Thyroid gland (tissue), 4 donors: Measurements from ENCODE around the gene NDUFV3. TPM values are rescaled to one million over a fixed set of nuclear protein-coding genes. Genes with fewer than 3 reads are reported as not detected.
"Not testable (repeated sequence)": the region's sequence is repeated elsewhere in the genome, so short reads cannot be mapped to it uniquely, and the experiment has no call there.

Source experiments
- DNase-seq, 2 donors: peaks; one replicate each; pipeline ENCODE4 v3.0.0-alpha.2; 2019
- H3K27ac ChIP-seq, 3 donors: fragments of 200-600 bp; sonication (generic); 1 replicate in 2 of 3; 2 replicates in 1 of 3; pipeline ENCODE4 v1.5.1; 2016 to 2019; ENCODE audit warnings: mild to moderate bottlenecking in 1 of 3, moderate library complexity in 1 of 3
- H3K27me3 ChIP-seq: fragments of 200-600 bp; sonication (generic); one replicate; pipeline ENCODE4 v1.5.1; 2019
- H3K36me3 ChIP-seq, 2 donors: fragments of 200-600 bp; sonication (generic); one replicate each; pipeline ENCODE4 v1.5.1; 2016 to 2019
- H3K4me1 ChIP-seq, 2 donors: fragments of 200-600 bp; sonication (generic); one replicate each; pipeline ENCODE4 v1.5.1; 2017 to 2019
- H3K4me3 ChIP-seq, 3 donors: fragments of 200-600 bp; sonication (generic); replicated peaks in 1 of 3; 1 replicate in 2 of 3; 2 replicates in 1 of 3; pipeline ENCODE4 v1.5.1; 2016; ENCODE audit warnings: mild to moderate bottlenecking in 1 of 3
- H3K9me3 ChIP-seq: fragments of 200-600 bp; sonication (generic); one replicate; pipeline ENCODE4 v1.5.1; 2017
- CTCF ChIP-seq, 6 experiments: fragments of 200-600 bp in 3 of 6; fragments of 450-650 bp in 3 of 6; sonication (generic) in 3 of 6; IDR thresholded peaks; one replicate each; pipeline ENCODE4 v1.5.1; 2016 to 2019; ENCODE audit warnings: antibody characterized with exemption in 6 of 6, mild to moderate bottlenecking in 2 of 6, inconsistent platforms in 1 of 6, moderate library complexity in 1 of 6
- POLR2A ChIP-seq, 2 donors: fragments of 450-650 bp; IDR thresholded peaks; one replicate each; pipeline ENCODE4 v1.6.1; 2017; ENCODE audit warnings: antibody characterized with exemption in 2 of 2, mild to moderate bottlenecking in 2 of 2, moderate library complexity in 1 of 2
- WGBS, 2 donors: methylation state at CpG; one replicate each; pipeline ENCODE4 v1.1.5; 2017; 5-methylcytosine and 5-hydroxymethylcytosine counted together
- intact Hi-C: fragments of 100-400 bp; cut with DNase I; formaldehyde crosslinking; loops from one replicate; pipeline ENCODE4 v1.15.1; 2023
- total RNA-seq, 4 donors: library from RNA; depleted of rRNA; stranded (reverse); fragments of >200 nt; gene quantifications; one replicate each; pipeline ENCODE4 v1.2.3, GENCODE V29; 2016

Gene NDUFV3
- total RNA-seq, 4 donors from 2014 or later = 51.9 to 61.8 (median 55.2) TPM

DNA sequence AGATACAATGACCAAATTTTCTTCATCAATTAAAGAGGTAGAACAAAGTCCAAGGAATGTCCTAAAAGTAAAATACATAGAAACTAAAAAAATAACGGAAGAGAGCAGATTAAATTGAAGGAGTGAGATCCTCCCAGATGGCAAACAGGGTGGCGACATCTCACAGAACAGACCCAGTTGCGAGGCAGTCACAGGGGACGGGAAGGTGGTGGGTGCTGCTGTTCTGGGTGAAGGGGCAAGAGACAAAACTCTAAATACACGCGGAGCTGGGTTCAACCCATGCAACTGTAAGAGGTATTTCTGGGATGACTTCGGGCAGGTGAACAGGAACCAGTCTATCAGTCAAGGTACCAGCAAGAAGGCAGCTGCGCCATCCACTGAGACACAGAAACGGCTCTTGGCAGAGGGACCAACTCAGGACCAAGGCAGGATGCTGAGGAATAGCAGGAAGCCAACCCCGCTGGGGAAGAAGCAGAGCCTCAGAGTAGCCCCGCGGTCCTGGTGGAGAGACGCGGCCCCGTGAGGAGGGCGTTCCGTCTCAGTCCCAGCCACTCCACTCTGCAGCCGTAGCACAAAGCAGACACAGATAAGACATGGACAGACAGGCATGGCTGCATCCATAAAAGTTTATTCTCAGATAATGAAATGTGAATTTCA is 45.9 kb upstream of the NDUFV3 start:
- Histone ChIP-seq H3K4me1 (peaks cover 14 to 15% of the 10 kb centered on the region in 2 donors), H3K9me3 (no peaks in the 10 kb centered on the region), H3K27me3 (no peaks in the 10 kb centered on the region), H3K4me3 (no peak overlapping the region), H3K27ac (no peak overlapping the region), H3K36me3 (peaks cover 21 to 30% of the 10 kb centered on the region in 2 donors)
- intact Hi-C loops = loop anchor here (10.0 kb wide), 1 partner anchor 58 kb away; no protein-coding TSS in a partner anchor
- WGBS, 2 donors = 85 to 86% methylated on average over 18 of the region's 18 CpGs
- no peak for DNase-seq
- TF ChIP-seq POLR2A (IDR thresholded peaks at IDR 0.05) (no peak), CTCF (IDR thresholded peaks at IDR 0.05) (no peak)

DNA sequence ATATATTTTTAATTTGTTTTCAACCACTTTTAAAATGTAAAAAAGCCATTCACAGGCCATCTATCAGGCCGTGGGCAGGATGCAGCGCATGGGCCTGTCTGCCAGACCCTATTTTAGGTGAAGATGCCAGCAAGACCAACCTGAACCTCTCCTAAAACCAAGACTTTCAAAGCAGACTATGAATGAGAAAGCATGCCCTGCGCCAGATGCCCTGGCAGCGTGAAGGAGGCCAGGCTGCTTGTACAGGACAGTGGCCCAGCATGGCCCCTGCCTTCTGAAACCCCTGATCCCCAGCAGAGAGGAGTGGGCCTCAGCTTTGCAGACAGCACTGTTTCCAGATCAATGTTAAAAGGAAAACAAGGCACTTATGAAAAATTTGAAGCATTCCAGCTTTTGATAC is 45.4 kb upstream of the NDUFV3 start:
- TF ChIP-seq CTCF (IDR thresholded peaks at IDR 0.05) (no peak), POLR2A (IDR thresholded peaks at IDR 0.05) (no peak)
- Histone ChIP-seq H3K4me1 (peaks cover 14 to 15% of the 10 kb centered on the region in 2 donors), H3K36me3 (peaks cover 24 to 33% of the 10 kb centered on the region in 2 donors), H3K9me3 (no peaks in the 10 kb centered on the region), H3K27ac (no peak overlapping the region), H3K4me3 (no peak overlapping the region), H3K27me3 (no peaks in the 10 kb centered on the region)
- 90 to 96% methylated on average over 4 of the region's 4 CpGs for WGBS, 2 donors
- no peak for DNase-seq
- intact Hi-C loops = loop anchor here (10.0 kb wide), 1 partner anchor 57 kb away; no protein-coding TSS in a partner anchor

- intact Hi-C loops = loop anchor here (10.0 kb wide), 1 partner anchor 56 kb away; no protein-coding TSS in a partner anchor
- not testable (repeated sequence) for H3K27me3 ChIP-seq, H3K9me3 ChIP-seq, DNase-seq, H3K27ac ChIP-seq, H3K4me3 ChIP-seq
- Histone ChIP-seq H3K36me3 (peaks cover 26 to 39% of the 10 kb centered on the region in 2 donors), H3K4me1 (peaks cover 14 to 15% of the 10 kb centered on the region in 2 donors)
- 93 to 94% methylated on average over 52 to 67 of the region's 95 CpGs for WGBS, 2 donors
Measured at GRCh38 chr21:42848144-42848931, 44.8 kb upstream of the NDUFV3 start.

- Histone ChIP-seq H3K27ac (no peak overlapping the region), H3K4me1 (peaks cover 14% of the 10 kb centered on the region in 2 donors), H3K4me3 (no peak overlapping the region), H3K36me3 (peaks cover 34 to 42% of the 10 kb centered on the region in 2 donors), H3K9me3 (no peaks in the 10 kb centered on the region), H3K27me3 (no peaks in the 10 kb centered on the region)
- DNase-seq = no peak
- intact Hi-C loops = loop anchor here (10.0 kb wide), 1 partner anchor 56 kb away; no protein-coding TSS in a partner anchor
- WGBS, 2 donors = 91 to 92% methylated on average over 54 of the region's 54 CpGs
- TF ChIP-seq CTCF (IDR thresholded peaks at IDR 0.05) (no peak), POLR2A (IDR thresholded peaks at IDR 0.05) (no peak)
Measured at GRCh38 chr21:42848932-42849758, 44.0 kb upstream of the NDUFV3 start.

DNA sequence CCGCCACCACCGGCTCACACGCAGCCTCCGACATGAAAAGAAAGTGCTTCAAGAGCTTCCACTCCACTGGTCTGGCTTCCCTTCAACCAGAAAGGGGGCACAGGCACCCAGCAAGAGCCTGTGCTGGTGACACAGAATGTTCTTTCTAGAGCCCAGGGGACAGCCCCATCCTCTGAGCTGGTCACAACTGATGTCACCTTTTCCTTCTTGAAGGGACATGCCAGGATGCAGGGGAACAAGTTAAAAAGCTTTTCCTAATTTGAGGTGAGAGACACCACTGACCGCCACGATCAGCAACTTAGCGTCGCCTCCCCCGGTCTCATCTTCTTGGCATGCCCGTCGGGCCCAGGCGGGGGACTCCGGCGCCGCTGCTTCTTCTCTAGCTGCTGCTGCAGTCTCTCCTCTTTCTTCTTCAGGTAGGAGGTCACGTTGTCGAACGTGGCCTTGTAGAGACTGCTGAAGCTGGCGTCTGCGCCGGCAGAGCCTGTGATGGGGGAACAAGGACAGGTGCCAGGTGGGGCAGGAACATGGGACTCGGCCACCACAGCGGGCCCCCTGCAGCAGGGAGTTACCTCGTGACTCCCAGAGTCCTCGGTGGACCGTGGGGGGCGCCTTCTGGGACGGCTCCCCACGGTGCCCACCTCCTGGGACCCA is 43.2 kb upstream of the NDUFV3 start:
- TF ChIP-seq CTCF (IDR thresholded peaks at IDR 0.05) (no peak), POLR2A (IDR thresholded peaks at IDR 0.05) (no peak)
- Histone ChIP-seq H3K9me3 (no peaks in the 10 kb centered on the region), H3K27me3 (no peaks in the 10 kb centered on the region), H3K4me1 (peaks cover 8 to 10% of the 10 kb centered on the region in 2 donors), H3K36me3 (peaks cover 37 to 49% of the 10 kb centered on the region in 2 donors), H3K4me3 (no peak overlapping the region), H3K27ac (no peak overlapping the region)
- 91 to 96% methylated on average over 21 to 26 of the region's 29 CpGs for WGBS, 2 donors
- no peak for DNase-seq
- intact Hi-C loops = loop anchor here (10.0 kb wide), 1 partner anchor 55 kb away; no protein-coding TSS in a partner anchor
